Hypothalamus (tissue), 51 donors: Measurements from ENCODE around the gene IFITM1.
A peak's percentile ranks its signal among the peaks of the same experiment; 100 is the strongest.

Source experiments
- DNase-seq, 51 donors: peaks; one replicate each; lab custom pipeline; 2025; lab: John Stamatoyannopoulos, UW

The IFITM1 gene

DNA sequence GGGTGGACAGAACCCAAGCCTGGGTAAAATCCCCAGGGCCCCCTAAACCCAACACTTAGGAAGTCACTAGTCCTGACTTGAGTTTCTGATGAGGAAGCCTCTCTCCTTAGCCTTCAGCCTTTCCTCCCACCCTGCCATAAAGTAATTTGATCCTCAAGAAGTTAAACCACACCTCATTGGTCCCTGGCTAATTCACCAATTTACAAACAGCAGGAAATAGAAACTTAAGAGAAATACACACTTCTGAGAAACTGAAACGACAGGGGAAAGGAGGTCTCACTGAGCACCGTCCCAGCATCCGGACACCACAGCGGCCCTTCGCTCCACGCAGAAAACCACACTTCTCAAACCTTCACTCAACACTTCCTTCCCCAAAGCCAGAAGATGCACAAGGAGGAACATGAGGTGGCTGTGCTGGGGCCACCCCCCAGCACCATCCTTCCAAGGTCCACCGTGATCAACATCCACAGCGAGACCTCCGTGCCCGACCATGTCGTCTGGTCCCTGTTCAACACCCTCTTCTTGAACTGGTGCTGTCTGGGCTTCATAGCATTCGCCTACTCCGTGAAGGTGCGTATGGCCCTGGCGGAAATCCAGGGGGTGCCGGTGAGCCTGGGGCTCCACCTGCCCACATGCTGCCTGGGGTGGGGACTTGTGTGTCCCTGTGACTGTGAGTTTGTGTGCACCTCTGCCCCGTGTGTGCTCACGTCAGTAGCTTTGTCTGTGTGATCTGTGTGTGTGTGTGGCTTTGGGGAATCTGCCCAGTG lies at the start of gene IFITM1:
IFITM1 (plus strand) TSS at position 254 of the 767 bp plus-strand sequence; CDS start at position 385, 131 bp downstream.
- DNase-seq, result peak in 1 of 51 donors; percentile 27

- DNase-seq, result no peak
Measured at GRCh38 chr11:266676-267439, 47.0 kb upstream of the IFITM1 start.

GRCh38 chr11:267491-267994 lies 46.3 kb upstream of the IFITM1 start:
- DNase-seq, result no peak

DNA sequence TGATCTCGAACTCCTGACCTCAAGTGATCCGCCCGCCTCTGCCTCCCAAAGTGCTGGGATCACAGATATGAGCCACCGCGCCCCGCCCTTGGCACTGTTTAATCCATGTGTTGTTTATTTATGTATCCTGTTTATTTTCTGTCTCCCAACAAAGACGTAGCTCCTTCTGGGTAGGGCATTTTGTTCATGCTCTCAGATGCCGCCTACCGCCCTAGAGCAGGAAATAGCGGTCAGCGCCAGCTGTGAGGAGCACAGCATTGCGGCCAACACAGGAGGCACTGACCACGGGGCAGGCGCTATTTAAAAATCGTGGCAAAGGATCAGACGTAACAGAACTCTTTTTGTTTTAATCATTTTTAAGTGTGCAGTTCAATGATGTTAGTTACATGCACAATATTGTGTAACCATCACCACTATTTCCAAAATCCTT lies 45.1 kb upstream of the IFITM1 start:
- DNase-seq, result peak in 13 of 51 donors; percentile 11 to 47 (median 30)

DNA sequence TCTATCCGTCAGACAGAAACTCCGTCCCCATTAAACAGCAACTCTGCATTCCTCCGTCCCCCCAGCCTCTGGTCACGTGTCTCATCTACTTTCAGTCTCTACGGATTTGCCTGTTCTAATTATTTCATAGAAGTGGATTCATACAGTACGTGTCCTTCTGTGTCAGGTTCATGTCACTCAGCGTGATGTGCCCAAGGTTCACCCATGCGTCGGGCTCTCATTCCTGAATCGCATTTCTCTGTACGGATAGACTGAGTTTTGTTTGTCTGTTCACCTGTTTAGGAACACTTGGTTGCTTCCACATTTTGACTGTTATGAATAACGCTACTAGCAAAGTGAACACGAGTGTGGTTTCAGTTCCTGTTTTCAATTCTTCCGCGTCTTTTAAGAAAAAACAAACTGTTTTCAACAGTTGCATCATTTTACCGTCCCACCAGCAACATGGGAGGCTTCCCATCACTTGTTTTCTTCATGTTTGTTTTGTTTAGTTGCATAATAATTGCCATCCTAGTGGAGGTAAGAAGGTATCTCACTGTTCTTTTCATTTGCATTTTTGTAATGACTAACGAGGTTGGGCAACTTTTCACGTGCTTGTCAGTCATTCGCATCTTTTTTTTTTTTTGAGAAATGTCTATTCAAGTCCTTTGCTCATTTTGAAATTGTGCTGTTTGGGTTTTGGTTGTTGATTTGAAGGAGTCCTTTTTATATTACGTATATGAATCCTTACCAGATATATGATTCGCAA lies 44.5 kb upstream of the IFITM1 start:
- DNase-seq, result peak in 1 of 51 donors; percentile 45

DNA sequence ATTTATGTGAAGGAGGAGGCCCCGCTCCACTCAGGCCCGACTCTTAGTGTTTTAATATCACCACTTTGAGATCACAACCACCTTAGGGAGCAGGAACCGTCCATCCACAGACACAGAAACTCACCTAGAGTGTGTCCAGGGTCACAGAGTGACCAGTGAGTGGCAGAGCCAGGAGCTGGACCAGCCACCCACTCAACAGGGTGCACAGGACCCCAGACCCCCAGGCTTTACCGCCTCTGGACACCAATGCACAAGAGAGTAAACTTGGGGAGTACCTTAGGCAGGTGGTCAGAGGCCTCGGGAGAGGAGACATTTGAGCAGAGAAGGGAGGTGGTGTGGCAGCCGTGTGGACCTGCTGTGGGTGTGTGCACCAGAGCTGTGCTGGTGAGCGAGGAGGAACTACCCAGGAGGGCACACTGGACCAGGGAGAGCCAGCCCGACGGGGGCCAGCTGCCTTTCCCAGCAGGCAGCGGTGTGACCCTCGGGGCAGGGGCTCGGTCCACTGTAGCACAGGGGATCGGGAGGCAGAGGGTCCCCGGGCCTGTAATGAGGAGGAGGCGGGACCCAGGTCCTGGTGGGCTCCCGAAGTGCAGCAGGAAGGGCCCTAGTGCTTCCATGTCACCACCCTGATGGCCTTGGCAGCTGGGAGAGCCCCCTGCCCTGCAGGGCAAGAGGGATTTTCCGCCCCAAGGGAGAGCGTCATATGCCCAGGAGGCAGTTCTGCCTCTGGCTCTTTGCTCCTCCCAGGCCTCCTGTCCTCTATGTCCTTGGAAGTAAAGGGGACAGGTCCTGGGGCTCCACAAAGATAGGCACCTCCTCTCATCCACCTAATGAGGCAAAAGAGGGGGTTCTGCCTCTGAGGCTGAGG lies 43.2 kb upstream of the IFITM1 start:
- no peak for DNase-seq

DNA sequence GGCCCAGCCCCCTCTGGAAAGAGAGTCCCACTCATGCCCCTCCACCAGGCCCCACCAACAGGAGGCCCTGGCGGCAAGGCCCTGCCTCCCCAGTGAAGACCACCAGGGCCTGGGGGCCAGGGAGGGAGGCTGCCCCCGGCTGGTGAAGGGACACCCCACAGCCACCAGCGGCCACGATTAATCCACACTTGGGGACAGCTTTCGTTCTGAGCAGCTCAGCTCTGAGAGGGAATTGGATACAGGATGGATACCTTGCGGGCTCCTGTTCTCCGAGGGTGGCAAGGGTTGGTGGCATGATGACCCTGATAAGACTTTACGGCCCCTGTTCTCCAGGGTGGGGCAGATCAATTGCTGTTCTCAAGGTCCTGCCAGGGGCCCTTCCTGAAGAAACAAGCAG lies 42.5 kb upstream of the IFITM1 start:
- no peak for DNase-seq

- no peak for DNase-seq
Measured at GRCh38 chr11:272195-272930, 41.5 kb upstream of the IFITM1 start.

DNA sequence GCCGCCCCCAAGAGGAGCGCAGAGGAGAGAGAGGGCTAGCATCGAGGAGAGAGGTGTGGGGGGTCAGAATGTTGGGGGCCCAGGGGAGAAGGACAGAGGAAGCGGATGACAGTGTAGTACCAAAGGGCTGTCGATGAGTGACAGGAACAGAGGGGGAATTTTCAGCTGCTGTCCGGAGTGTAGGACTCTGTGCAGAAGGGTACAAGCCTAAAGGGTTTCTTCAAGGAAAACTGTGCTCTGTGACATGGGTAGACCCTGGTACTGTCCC lies 41.0 kb upstream of the IFITM1 start:
- DNase-seq, result no peak

DNA sequence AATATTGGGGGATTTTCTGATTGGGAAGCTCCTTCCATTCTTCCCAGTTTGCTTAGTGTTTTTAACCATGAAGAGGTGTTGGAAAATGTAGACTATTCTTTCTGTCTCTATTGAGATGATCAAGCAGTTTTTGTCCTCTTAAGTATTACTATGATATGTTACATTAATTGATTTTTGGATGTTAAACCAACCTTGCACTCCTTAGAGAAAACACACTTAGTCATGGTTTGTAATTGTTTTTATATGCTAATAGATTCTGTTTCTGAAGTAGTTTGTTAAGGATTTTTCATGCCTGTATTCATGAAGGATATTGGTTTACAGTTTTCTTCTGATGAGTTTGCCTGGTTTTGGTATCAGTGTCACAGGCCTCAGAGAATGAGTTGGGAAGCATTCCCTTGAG lies 37.6 kb upstream of the IFITM1 start:
- no peak for DNase-seq

- DNase-seq, result no peak
Measured at GRCh38 chr11:278001-278951, 35.6 kb upstream of the IFITM1 start, which contains the start of gene NLRP6. Gene NLRP6, plus strand, starts transcription at chr11:278407. Its CDS starts 163 bp downstream, at chr11:278570.

- DNase-seq, result no peak
Measured at GRCh38 chr11:279040-279965, 34.5 kb upstream of the IFITM1 start.

DNA sequence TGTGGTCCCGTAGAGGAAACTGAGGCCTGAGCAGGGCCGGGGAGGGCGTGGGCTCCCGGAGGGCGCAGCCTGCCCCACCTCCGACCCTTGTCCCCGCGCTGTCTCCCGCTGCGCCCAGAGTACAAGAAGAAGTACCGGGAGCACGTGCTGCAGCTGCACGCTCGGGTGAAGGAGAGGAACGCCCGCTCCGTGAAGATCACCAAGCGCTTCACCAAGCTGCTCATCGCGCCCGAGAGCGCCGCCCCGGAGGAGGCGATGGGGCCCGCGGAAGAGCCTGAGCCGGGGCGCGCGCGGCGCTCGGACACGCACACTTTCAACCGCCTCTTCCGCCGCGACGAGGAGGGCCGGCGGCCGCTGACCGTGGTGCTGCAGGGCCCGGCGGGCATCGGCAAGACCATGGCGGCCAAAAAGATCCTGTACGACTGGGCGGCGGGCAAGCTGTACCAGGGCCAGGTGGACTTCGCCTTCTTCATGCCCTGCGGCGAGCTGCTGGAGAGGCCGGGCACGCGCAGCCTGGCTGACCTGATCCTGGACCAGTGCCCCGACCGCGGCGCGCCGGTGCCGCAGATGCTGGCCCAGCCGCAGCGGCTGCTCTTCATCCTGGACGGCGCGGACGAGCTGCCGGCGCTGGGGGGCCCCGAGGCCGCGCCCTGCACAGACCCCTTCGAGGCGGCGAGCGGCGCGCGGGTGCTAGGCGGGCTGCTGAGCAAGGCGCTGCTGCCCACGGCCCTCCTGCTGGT lies 33.7 kb upstream of the IFITM1 start:
- DNase-seq, result no peak

GRCh38 chr11:280706-281485 lies 32.9 kb upstream of the IFITM1 start:
- DNase-seq, result no peak

DNA sequence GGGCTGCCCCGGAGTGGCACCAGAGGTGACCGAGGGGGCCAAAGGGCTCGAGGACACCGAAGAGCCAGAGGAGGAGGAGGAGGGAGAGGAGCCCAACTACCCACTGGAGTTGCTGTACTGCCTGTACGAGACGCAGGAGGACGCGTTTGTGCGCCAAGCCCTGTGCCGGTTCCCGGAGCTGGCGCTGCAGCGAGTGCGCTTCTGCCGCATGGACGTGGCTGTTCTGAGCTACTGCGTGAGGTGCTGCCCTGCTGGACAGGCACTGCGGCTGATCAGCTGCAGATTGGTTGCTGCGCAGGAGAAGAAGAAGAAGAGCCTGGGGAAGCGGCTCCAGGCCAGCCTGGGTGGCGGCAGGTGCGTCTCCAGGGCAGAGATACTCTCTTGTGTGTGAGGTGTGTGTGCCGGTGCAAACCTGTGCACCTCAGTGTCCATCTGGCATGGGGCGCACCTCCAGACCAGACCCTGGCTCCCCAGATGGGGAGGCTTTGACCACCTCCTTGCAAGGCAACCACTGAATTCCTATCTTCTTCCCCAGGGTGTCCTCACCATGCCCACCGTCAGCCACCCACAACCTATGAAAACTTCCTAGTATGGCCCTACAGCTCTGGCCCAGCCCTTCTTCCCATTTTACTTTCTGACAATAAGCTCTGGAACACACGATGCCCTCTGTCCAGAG lies 32.2 kb upstream of the IFITM1 start:
- DNase-seq, result no peak
